Measurements from ENCODE around the gene PPP1R2.

GRCh38 chr3:195508185-195508584 lies 34.9 kb downstream of the PPP1R2 start:
- TF ChIP-seq BHLHE40 (IDR thresholded peaks at IDR 0.05; ENCODE audit: borderline replicate concordance) (no peak), NFRKB (IDR thresholded peaks at IDR 0.05) (no peak), FOXA1 (IDR thresholded peaks at IDR 0.05) (no peak), SP1 (IDR thresholded peaks at IDR 0.05) (no peak), CTBP1 (IDR thresholded peaks at IDR 0.05; ENCODE audit: borderline replicate concordance) (no peak), ARNT (IDR thresholded peaks at IDR 0.05) (no peak), HDGF (IDR thresholded peaks at IDR 0.05; ENCODE audit: borderline replicate concordance) (no peak), TARDBP (IDR thresholded peaks at IDR 0.05) (no peak)
- TF ChIP-seq, protein P1, sequence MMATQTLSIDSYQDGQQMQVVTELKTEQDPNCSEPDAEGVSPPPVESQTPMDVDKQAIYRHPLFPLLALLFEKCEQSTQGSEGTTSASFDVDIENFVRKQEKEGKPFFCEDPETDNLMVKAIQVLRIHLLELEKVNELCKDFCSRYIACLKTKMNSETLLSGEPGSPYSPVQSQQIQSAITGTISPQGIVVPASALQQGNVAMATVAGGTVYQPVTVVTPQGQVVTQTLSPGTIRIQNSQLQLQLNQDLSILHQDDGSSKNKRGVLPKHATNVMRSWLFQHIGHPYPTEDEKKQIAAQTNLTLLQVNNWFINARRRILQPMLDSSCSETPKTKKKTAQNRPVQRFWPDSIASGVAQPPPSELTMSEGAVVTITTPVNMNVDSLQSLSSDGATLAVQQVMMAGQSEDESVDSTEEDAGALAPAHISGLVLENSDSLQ (IDR thresholded peaks at IDR 0.05): no peak

All from HEK293T (cell line).